Measurements from ENCODE around the gene GCSH. TPM values are rescaled to one million over a fixed set of nuclear protein-coding genes. Genes with fewer than 3 reads are reported as not detected.

GCSH gene
- total RNA-seq, 1 donor from 2014 or later = 41.1 TPM

DNA sequence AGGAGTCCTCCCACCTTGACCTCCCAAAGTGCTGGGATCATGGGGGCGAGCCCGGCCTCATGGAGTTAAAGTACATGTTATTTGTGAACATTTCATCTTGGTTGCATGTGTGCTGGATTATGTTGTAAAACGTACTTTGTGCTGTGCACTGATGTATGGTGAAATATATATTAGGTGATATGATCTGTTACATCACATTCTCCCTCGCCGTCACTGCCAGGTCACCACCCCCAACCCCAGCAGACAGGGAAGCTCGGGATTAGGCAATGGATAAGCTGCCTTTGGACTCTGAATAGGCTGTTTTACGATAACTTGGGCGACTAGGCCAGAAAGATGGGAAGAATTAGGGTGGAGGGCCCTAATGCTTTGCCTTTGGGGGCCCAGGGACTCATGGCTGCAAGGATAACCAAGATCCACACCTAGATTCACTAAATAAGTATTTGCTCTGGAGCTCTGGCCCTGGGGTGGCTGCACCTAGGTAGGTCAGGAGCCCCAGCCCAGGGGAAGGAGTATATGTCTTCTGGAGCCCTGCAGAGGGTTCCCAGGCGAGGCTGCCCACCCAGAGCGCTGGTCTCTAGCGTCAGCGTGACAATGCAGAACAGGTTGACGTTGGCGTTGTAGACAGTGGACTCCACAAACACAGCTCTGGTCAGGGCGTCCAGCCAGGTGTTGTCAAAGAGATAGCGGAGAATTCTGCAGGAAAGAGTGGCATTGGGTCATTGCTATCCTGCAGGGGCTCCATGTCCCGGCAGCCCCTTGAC lies 27.1 kb upstream of the GCSH start:
- Histone ChIP-seq H3K36me3 (ENCODE audit: insufficient read depth, low read length) (no peaks in the 10 kb centered on the region), H4K20me1 (ENCODE audit: insufficient read depth, low read length) (no peaks in the 10 kb centered on the region), H3K27me3 (ENCODE audit: insufficient read depth, low read length) (no peaks in the 10 kb centered on the region), H3K79me2 (ENCODE audit: insufficient read depth, low read length) (no peaks in the 10 kb centered on the region), H3K4me2 (ENCODE audit: low read length) (no peak overlapping the region), H3K4me1 (ENCODE audit: insufficient read depth, low read length) (no peaks in the 10 kb centered on the region), H3K27ac (ENCODE audit: low read depth, low read length) (no peak overlapping the region), H2AFZ (ENCODE audit: low read depth, low read length) (no peak overlapping the region), H3K9me3 (ENCODE audit: insufficient read depth, low read depth, low read length) (no peaks in the 10 kb centered on the region), H3K4me3 (ENCODE audit: insufficient read depth, low read depth, low read length) (no peak overlapping the region), H3K9ac (ENCODE audit: low read length) (no peak overlapping the region)
- Mint-ChIP-seq H3K27me3 (ENCODE audit: low read depth, unreplicated experiment) (peaks cover 7% of the 10 kb centered on the region), H3K9me3 (ENCODE audit: unreplicated experiment) (no peaks in the 10 kb centered on the region), H3K4me3 (ENCODE audit: unreplicated experiment) (no peak overlapping the region), H3K27ac (ENCODE audit: unreplicated experiment) (no peak overlapping the region), H3K4me1 (ENCODE audit: low read depth, unreplicated experiment) (peaks cover 6% of the 10 kb centered on the region), H3K36me3 (ENCODE audit: low read depth, unreplicated experiment) (peaks cover 2% of the 10 kb centered on the region)
- no peak for FAIRE-seq
- TF ChIP-seq, protein P1, sequence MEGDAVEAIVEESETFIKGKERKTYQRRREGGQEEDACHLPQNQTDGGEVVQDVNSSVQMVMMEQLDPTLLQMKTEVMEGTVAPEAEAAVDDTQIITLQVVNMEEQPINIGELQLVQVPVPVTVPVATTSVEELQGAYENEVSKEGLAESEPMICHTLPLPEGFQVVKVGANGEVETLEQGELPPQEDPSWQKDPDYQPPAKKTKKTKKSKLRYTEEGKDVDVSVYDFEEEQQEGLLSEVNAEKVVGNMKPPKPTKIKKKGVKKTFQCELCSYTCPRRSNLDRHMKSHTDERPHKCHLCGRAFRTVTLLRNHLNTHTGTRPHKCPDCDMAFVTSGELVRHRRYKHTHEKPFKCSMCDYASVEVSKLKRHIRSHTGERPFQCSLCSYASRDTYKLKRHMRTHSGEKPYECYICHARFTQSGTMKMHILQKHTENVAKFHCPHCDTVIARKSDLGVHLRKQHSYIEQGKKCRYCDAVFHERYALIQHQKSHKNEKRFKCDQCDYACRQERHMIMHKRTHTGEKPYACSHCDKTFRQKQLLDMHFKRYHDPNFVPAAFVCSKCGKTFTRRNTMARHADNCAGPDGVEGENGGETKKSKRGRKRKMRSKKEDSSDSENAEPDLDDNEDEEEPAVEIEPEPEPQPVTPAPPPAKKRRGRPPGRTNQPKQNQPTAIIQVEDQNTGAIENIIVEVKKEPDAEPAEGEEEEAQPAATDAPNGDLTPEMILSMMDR (IDR thresholded peaks at IDR 0.05; ENCODE audit: insufficient read depth, low read depth, low read length) = no peak
- TF ChIP-seq EZH2 (IDR thresholded peaks at IDR 0.05; ENCODE audit: insufficient read depth, low read length) = no peak
- DNase-seq (ENCODE audit: low read depth) = no peak

DNA sequence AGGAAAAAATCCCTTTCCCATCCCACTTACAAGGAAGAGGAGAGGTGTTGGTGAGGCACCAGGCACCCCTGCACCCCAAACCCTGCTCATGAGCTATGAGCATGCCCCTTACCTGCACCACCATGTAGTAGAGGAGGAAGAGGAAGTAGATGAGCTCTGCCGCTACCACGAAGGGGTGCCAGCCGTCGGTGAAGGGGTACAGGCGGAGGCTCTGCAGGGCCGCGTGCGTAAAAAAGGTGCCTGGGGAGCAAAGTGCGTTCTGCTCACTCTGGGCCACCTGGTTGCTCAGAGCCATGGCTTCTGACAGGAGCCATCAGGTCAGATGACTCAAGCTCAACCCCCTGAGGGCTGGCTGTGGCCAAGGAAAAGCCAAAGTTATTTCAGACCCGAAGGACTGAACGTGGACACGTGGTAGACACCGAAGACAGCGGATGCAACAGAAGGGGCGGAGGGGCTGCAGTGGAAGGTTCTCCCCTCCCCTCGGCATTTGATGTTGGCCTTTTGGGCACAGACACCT lies 25.3 kb upstream of the GCSH start:
- Histone ChIP-seq H3K9me3 (ENCODE audit: insufficient read depth, low read depth, low read length) (no peaks in the 10 kb centered on the region), H3K4me1 (ENCODE audit: insufficient read depth, low read length) (no peaks in the 10 kb centered on the region), H3K9ac (ENCODE audit: low read length) (no peak overlapping the region), H3K36me3 (ENCODE audit: insufficient read depth, low read length) (no peaks in the 10 kb centered on the region), H3K4me3 (ENCODE audit: insufficient read depth, low read depth, low read length) (no peak overlapping the region), H3K4me2 (ENCODE audit: low read length) (no peak overlapping the region), H4K20me1 (ENCODE audit: insufficient read depth, low read length) (no peaks in the 10 kb centered on the region), H2AFZ (ENCODE audit: low read depth, low read length) (no peak overlapping the region), H3K27me3 (ENCODE audit: insufficient read depth, low read length) (no peaks in the 10 kb centered on the region), H3K79me2 (ENCODE audit: insufficient read depth, low read length) (no peaks in the 10 kb centered on the region), H3K27ac (ENCODE audit: low read depth, low read length) (no peak overlapping the region)
- TF ChIP-seq, protein P1 (IDR thresholded peaks at IDR 0.05; ENCODE audit: insufficient read depth, low read depth, low read length) = no peak
- TF ChIP-seq EZH2 (IDR thresholded peaks at IDR 0.05; ENCODE audit: insufficient read depth, low read length) = no peak
- Mint-ChIP-seq H3K27me3 (ENCODE audit: low read depth, unreplicated experiment) (peaks cover 5% of the 10 kb centered on the region), H3K4me3 (ENCODE audit: unreplicated experiment) (no peak overlapping the region), H3K27ac (ENCODE audit: unreplicated experiment) (no peak overlapping the region), H3K4me1 (ENCODE audit: low read depth, unreplicated experiment) (peaks cover under 1% of the 10 kb centered on the region), H3K9me3 (ENCODE audit: unreplicated experiment) (no peaks in the 10 kb centered on the region), H3K36me3 (ENCODE audit: low read depth, unreplicated experiment) (no peaks in the 10 kb centered on the region)
- no peak for DNase-seq (ENCODE audit: low read depth)
- no peak for FAIRE-seq

DNA sequence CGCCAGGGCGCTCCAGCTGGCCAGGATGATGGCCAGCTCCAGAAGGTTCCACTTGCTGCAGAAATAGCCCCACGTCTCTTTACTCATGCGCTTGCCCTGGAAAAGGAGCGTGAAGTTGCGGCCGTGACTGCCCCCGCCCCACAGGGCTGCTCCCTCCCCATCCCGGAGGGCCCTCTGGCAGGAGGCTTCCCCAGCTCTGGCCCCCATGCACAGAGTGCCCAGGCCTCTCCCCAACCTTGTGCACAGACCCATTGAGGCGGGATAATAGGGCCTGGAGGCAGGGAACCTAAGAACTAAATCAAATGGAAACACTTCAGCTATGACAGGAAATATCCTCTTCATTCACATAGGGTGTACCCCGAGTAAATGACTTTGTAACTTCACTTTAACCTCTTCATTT lies 21.2 kb upstream of the GCSH start:
- Histone ChIP-seq H3K9ac (ENCODE audit: low read length) (no peak overlapping the region), H3K27me3 (ENCODE audit: insufficient read depth, low read length) (no peaks in the 10 kb centered on the region), H3K4me1 (ENCODE audit: insufficient read depth, low read length) (no peaks in the 10 kb centered on the region), H3K79me2 (ENCODE audit: insufficient read depth, low read length) (no peaks in the 10 kb centered on the region), H2AFZ (ENCODE audit: low read depth, low read length) (no peak overlapping the region), H3K27ac (ENCODE audit: low read depth, low read length) (no peak overlapping the region), H3K36me3 (ENCODE audit: insufficient read depth, low read length) (no peaks in the 10 kb centered on the region), H3K9me3 (ENCODE audit: insufficient read depth, low read depth, low read length) (no peaks in the 10 kb centered on the region), H4K20me1 (ENCODE audit: insufficient read depth, low read length) (no peaks in the 10 kb centered on the region), H3K4me3 (ENCODE audit: insufficient read depth, low read depth, low read length) (no peak overlapping the region), H3K4me2 (ENCODE audit: low read length) (no peak overlapping the region)
- DNase-seq (ENCODE audit: low read depth) (no peak), FAIRE-seq (no peak)
- no peaks in the 10 kb centered on the region for H3K4me1 Mint-ChIP-seq (ENCODE audit: low read depth, unreplicated experiment)
- peaks cover 13% of the 10 kb centered on the region for H3K27me3 Mint-ChIP-seq (ENCODE audit: low read depth, unreplicated experiment)
- no peaks in the 10 kb centered on the region for H3K9me3 Mint-ChIP-seq (ENCODE audit: unreplicated experiment)
- H3K27ac Mint-ChIP-seq (ENCODE audit: unreplicated experiment) = no peak overlapping the region
- no peak overlapping the region for H3K4me3 Mint-ChIP-seq (ENCODE audit: unreplicated experiment)
- TF ChIP-seq, protein P1 (IDR thresholded peaks at IDR 0.05; ENCODE audit: insufficient read depth, low read depth, low read length) = no peak
- no peak for TF ChIP-seq EZH2 (IDR thresholded peaks at IDR 0.05; ENCODE audit: insufficient read depth, low read length)
- H3K36me3 Mint-ChIP-seq (ENCODE audit: low read depth, unreplicated experiment) = no peaks in the 10 kb centered on the region
